Parathyroid adenoma (tissue), 2 donors: ENCODE data around the gene CD47.

Source experiments
- H2AFZ ChIP-seq: fragments of 300-600 bp; sonication (generic); one replicate; pipeline ENCODE4 v1.7.0; 2017; ENCODE audit warnings: antibody characterized with exemption, mild to moderate bottlenecking
- H3K27ac ChIP-seq: fragments of 300-600 bp; sonication (generic); one replicate; pipeline ENCODE4 v1.7.0; 2017
- H3K27me3 ChIP-seq: fragments of 300-600 bp; sonication (generic); one replicate; pipeline ENCODE4 v1.7.0; 2017; ENCODE audit warnings: low read length; ENCODE audit not compliant: control insufficient read depth, insufficient read depth
- H3K36me3 ChIP-seq: fragments of 300-600 bp; sonication (generic); one replicate; pipeline ENCODE4 v1.7.0; 2017; ENCODE audit warnings: low read length; ENCODE audit not compliant: control insufficient read depth, insufficient read depth
- H3K4me1 ChIP-seq: fragments of 300-600 bp; sonication (generic); one replicate; pipeline ENCODE4 v1.7.0; 2017; ENCODE audit warnings: control low read depth
- H3K4me2 ChIP-seq: fragments of 300-600 bp; sonication (generic); one replicate; pipeline ENCODE4 v1.7.0; 2017; ENCODE audit warnings: low read length
- H3K4me3 ChIP-seq: fragments of 300-600 bp; sonication (generic); one replicate; pipeline ENCODE4 v1.7.0; 2017; ENCODE audit warnings: low read depth, low read length
- H3K79me2 ChIP-seq: fragments of 300-600 bp; sonication (generic); one replicate; pipeline ENCODE4 v1.7.0; 2017; ENCODE audit warnings: control low read depth
- H3K9ac ChIP-seq: fragments of 300-600 bp; sonication (generic); one replicate; pipeline ENCODE4 v1.7.0; 2017; ENCODE audit warnings: mild to moderate bottlenecking
- H3K9me3 ChIP-seq: fragments of 300-600 bp; sonication (generic); one replicate; pipeline ENCODE4 v1.7.0; 2017; ENCODE audit warnings: low read length; ENCODE audit not compliant: control insufficient read depth
- TF ChIP-seq, protein P1 (sequence below): fragments of 300-600 bp; sonication (generic); IDR thresholded peaks from one replicate; pipeline ENCODE4 v1.7.0; 2017; ENCODE audit warnings: antibody characterized with exemption, mild to moderate bottlenecking
- donor health status: primary hyperparathyroidism.

The CD47 gene

GRCh38 chr3:108099244-108099643 lies 8.4 kb upstream of the CD47 start:
- Histone ChIP-seq H3K9ac (no peak overlapping the region), H3K4me2 (no peak overlapping the region), H3K27me3 (no peaks in the 10 kb centered on the region), H3K4me1 (no peaks in the 10 kb centered on the region), H3K36me3 (no peaks in the 10 kb centered on the region), H2AFZ (no peak overlapping the region), H3K4me3 (no peak overlapping the region), H3K9me3 (no peaks in the 10 kb centered on the region), H3K27ac (no peak overlapping the region), H3K79me2 (no peaks in the 10 kb centered on the region)
- TF ChIP-seq, protein P1, sequence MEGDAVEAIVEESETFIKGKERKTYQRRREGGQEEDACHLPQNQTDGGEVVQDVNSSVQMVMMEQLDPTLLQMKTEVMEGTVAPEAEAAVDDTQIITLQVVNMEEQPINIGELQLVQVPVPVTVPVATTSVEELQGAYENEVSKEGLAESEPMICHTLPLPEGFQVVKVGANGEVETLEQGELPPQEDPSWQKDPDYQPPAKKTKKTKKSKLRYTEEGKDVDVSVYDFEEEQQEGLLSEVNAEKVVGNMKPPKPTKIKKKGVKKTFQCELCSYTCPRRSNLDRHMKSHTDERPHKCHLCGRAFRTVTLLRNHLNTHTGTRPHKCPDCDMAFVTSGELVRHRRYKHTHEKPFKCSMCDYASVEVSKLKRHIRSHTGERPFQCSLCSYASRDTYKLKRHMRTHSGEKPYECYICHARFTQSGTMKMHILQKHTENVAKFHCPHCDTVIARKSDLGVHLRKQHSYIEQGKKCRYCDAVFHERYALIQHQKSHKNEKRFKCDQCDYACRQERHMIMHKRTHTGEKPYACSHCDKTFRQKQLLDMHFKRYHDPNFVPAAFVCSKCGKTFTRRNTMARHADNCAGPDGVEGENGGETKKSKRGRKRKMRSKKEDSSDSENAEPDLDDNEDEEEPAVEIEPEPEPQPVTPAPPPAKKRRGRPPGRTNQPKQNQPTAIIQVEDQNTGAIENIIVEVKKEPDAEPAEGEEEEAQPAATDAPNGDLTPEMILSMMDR = no peak

DNA sequence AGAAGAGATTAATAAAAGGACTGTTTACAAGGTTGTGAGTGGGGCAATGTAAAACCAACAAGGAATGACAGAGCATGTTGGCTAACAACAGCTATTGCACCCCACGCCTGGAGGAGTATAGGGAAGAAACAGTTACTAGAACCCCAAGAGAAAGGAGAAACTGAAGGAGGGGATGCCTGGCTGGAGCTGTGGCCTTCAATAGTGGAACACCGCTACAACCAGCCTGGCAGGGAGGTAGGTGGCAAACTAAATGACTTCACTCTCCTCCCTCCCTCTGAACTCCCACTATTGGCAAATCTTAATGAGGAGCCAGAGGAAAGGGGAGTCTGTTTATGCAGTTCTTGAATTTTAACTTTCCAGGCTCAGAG lies 7.2 kb upstream of the CD47 start:
- TF ChIP-seq, protein P1 = no peak
- Histone ChIP-seq H3K4me3 (no peak overlapping the region), H3K27me3 (no peaks in the 10 kb centered on the region), H3K9me3 (no peaks in the 10 kb centered on the region), H3K36me3 (no peaks in the 10 kb centered on the region), H3K4me2 (no peak overlapping the region), H3K27ac (no peak overlapping the region), H2AFZ (no peak overlapping the region), H3K79me2 (no peaks in the 10 kb centered on the region), H3K4me1 (no peaks in the 10 kb centered on the region), H3K9ac (no peak overlapping the region)

DNA sequence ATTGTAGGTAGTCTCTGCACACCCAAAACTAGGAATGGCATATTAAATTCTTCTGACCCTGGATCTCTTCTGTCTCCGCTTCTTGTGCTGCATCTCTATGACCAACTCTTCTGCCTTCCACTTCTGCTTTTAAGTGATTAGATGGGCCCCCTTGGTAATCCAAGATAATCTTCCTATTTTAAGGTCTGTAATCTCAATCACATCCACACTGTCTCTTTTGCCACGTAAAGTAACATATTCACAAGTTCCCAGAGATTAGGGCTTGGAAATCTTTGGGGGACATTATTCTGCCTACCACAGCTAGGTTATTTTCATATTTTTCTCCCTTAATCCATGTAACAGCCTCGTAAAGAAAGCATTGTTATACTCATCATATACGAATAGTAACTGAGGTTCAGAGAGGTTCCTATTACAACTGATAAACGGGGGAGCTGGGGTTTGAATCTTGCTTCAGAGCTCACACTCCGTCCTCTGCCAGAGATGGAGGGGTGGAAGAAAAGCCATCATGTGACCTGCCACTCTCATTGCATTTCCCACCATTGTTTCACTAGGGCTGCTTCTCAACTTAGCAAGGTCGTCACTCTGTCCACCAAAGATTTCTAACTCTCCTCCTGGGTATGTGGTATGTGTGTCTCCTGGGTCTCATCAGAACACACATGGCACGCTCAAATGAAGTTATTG lies 6.6 kb upstream of the CD47 start:
- Histone ChIP-seq H3K9ac (no peak overlapping the region), H2AFZ (no peak overlapping the region), H3K27ac (no peak overlapping the region), H3K79me2 (no peaks in the 10 kb centered on the region), H3K36me3 (no peaks in the 10 kb centered on the region), H3K4me1 (no peaks in the 10 kb centered on the region), H3K4me2 (no peak overlapping the region), H3K27me3 (no peaks in the 10 kb centered on the region), H3K9me3 (no peaks in the 10 kb centered on the region), H3K4me3 (no peak overlapping the region)
- TF ChIP-seq, protein P1 = no peak

DNA sequence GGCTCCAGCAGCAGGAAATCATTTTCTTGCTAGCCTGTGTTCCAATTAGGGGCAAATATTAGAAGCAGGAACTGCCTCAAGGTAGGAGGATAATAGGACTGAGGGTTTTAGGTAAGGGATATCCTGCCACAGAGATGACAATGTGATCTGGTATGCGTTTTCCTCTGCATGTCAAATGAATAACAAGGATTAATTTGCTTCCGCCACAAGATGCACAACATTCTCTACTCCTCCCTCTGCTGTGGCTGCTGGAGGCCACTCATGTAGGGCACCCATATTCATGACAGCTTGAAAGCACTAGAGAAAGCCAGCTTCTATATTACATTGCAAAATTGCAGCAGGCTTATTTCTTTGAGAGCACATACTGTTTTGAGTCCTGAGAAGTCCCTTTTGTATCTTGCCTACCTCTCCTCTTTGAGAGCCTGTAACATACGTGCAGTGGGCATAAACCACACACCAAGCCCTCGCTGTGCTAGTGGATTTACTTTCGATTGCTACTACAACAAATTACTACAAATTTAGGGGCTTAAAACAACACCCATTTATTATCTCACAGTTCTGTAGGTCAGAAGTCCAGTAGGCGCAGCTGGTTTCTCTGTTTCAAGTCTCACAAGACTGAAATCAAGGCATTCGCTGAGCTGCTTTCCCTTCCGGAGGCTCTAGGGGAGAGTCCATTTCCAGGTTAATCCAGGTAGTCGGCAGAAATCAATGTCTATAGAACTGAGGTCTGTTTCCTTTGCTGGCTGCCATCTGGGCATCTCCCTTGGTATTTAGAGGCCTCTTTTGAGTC lies 5.9 kb upstream of the CD47 start:
- H3K79me2 ChIP-seq = no peaks in the 10 kb centered on the region
- H3K4me1 ChIP-seq = no peaks in the 10 kb centered on the region
- no peak overlapping the region for H3K27ac ChIP-seq
- H3K9ac ChIP-seq = no peak overlapping the region
- no peaks in the 10 kb centered on the region for H3K9me3 ChIP-seq
- no peak overlapping the region for H3K4me2 ChIP-seq
- no peak overlapping the region for H3K4me3 ChIP-seq
- no peaks in the 10 kb centered on the region for H3K27me3 ChIP-seq
- no peaks in the 10 kb centered on the region for H3K36me3 ChIP-seq
- TF ChIP-seq, protein P1 = no peak
- H2AFZ ChIP-seq = no peak overlapping the region

DNA sequence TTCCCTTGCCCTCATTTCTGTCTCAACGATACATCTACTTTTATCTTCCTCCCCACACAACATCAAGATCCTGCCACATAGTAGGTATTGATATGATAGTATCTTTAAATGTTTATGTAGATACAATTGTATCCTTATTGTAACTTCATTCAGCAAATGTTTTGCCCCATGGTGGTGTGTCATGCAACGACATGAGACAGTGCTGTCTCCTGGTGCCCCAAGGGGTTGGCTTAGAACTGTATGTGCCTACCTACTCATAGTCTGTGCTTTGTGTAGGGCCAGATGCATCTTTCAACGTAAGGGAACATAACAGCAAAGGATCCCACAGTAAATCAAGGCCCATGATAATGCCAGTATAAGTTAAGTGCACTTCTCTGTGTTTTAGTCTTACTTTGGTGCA lies 2.8 kb upstream of the CD47 start:
- Histone ChIP-seq H2AFZ (no peak overlapping the region), H3K27me3 (no peaks in the 10 kb centered on the region), H3K4me3 (no peak overlapping the region), H3K4me1 (no peaks in the 10 kb centered on the region), H3K4me2 (no peak overlapping the region), H3K36me3 (no peaks in the 10 kb centered on the region), H3K9me3 (no peaks in the 10 kb centered on the region), H3K27ac (no peak overlapping the region), H3K9ac (no peak overlapping the region), H3K79me2 (no peaks in the 10 kb centered on the region)
- TF ChIP-seq, protein P1 = no peak
